DOHH2 (cell line): ENCODE measurements around the gene CEP295NL.

Experiments
- H3F3A ChIP-seq: fragments of 200-600 bp; sonication (generic), shearing (Covaris generic); 2 replicates; pipeline ENCODE4 v1.6.0; 2016; ENCODE audit warnings: antibody characterized with exemption, mild to moderate bottlenecking; ENCODE audit not compliant: control insufficient read depth, insufficient read depth
- H3K27ac ChIP-seq: fragments of 200-600 bp; sonication (generic); 2 replicates; pipeline ENCODE4 v1.5.1; 2014; ENCODE audit warnings: low read depth, mild to moderate bottlenecking, low read length, moderate library complexity
- H3K27me3 ChIP-seq: fragments of 200-600 bp; sonication (generic); 2 replicates; pipeline ENCODE4 v1.6.1; 2014; ENCODE audit warnings: mild to moderate bottlenecking, low read length, mixed read lengths; ENCODE audit not compliant: control insufficient read depth
- H3K36me3 ChIP-seq: fragments of 200-600 bp; sonication (generic); 2 replicates; pipeline ENCODE4 v1.6.1; 2014; ENCODE audit warnings: mild to moderate bottlenecking, low read length, moderate library complexity, mixed read lengths; ENCODE audit not compliant: control insufficient read depth
- H3K4me1 ChIP-seq: fragments of 200-600 bp; sonication (generic); 2 replicates; pipeline ENCODE4 v1.6.1; 2014; ENCODE audit warnings: mild to moderate bottlenecking, low read length, mixed read lengths; ENCODE audit not compliant: control insufficient read depth
- H3K4me2 ChIP-seq: fragments of 200-600 bp; sonication (generic); 2 replicates; pipeline ENCODE4 v1.6.0; 2014; ENCODE audit warnings: mild to moderate bottlenecking, low read length, moderate library complexity
- H3K4me3 ChIP-seq: fragments of 200-600 bp; sonication (generic); 2 replicates; pipeline ENCODE4 v1.5.1; 2014; ENCODE audit warnings: mild to moderate bottlenecking, low read length, mixed read lengths
- H3K79me2 ChIP-seq: fragments of 200-600 bp; sonication (generic); 2 replicates; pipeline ENCODE4 v1.6.1; 2014; ENCODE audit warnings: mild to moderate bottlenecking, low read length, mixed read lengths; ENCODE audit not compliant: control insufficient read depth
- H3K9me2 ChIP-seq: fragments of 200-600 bp; sonication (generic); replicated peaks from 2 replicates; pipeline ENCODE4 v1.6.1; 2014; ENCODE audit warnings: mild to moderate bottlenecking, low read length, mixed read lengths; ENCODE audit not compliant: control insufficient read depth
- H3K9me3 ChIP-seq: fragments of 200-600 bp; sonication (generic); 2 replicates; pipeline ENCODE4 v1.6.1; 2014; ENCODE audit warnings: antibody characterized with exemption, low read length, mixed read lengths; ENCODE audit not compliant: control insufficient read depth, insufficient read depth
- H4K20me1 ChIP-seq: fragments of 200-600 bp; sonication (generic); 2 replicates; pipeline ENCODE4 v1.6.0; 2014; ENCODE audit warnings: low read depth, mild to moderate bottlenecking, antibody characterized with exemption, low read length, moderate library complexity; ENCODE audit not compliant: control insufficient read depth, insufficient read depth
- EZH2phosphoT487 ChIP-seq: fragments of 200-600 bp; sonication (generic); IDR thresholded peaks from 2 replicates; pipeline ENCODE4 v1.6.1; 2017; ENCODE audit warnings: borderline replicate concordance, mild to moderate bottlenecking, antibody characterized with exemption, low read length, moderate library complexity, mixed read lengths
- TF ChIP-seq, protein P1 (sequence below): fragments of 200-600 bp; sonication (generic); IDR thresholded peaks from one replicate; pipeline ENCODE4 v1.5.1; 2014; ENCODE audit warnings: antibody characterized with exemption, mild to moderate bottlenecking, low read depth, low read length; ENCODE audit not compliant: poor library complexity, severe bottlenecking

Gene CEP295NL

GRCh38 chr17:78925234-78925633, 22.2 kb upstream of the CEP295NL start, which contains the start of gene TIMP2:
Gene TIMP2 (minus strand): TSS chr17:78925387. CDS start chr17:78925088, 299 bp downstream.
- Histone ChIP-seq H3K79me2 (no peaks in the 10 kb centered on the region), H4K20me1 (no peaks in the 10 kb centered on the region), H3K27me3 (peaks cover 16% of the 10 kb centered on the region), H3F3A (no peaks in the 10 kb centered on the region), H3K4me3 (no peak within 1 kb of the TSS), H3K4me1 (peaks cover 5% of the 10 kb centered on the region; the same call in 1 of the 2 replicates), H3K9me3 (no peaks in the 10 kb centered on the region), H3K9me2 (no peaks in the 10 kb centered on the region), H3K4me2 (no peak within 1 kb of the TSS), H3K27ac (no peak within 1 kb of the TSS), H3K36me3 (no peaks in the 10 kb centered on the region)
- TF ChIP-seq, protein P1, sequence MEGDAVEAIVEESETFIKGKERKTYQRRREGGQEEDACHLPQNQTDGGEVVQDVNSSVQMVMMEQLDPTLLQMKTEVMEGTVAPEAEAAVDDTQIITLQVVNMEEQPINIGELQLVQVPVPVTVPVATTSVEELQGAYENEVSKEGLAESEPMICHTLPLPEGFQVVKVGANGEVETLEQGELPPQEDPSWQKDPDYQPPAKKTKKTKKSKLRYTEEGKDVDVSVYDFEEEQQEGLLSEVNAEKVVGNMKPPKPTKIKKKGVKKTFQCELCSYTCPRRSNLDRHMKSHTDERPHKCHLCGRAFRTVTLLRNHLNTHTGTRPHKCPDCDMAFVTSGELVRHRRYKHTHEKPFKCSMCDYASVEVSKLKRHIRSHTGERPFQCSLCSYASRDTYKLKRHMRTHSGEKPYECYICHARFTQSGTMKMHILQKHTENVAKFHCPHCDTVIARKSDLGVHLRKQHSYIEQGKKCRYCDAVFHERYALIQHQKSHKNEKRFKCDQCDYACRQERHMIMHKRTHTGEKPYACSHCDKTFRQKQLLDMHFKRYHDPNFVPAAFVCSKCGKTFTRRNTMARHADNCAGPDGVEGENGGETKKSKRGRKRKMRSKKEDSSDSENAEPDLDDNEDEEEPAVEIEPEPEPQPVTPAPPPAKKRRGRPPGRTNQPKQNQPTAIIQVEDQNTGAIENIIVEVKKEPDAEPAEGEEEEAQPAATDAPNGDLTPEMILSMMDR = no peak
- TF ChIP-seq EZH2phosphoT487 = no peak

- Histone ChIP-seq H3K36me3 (no peaks in the 10 kb centered on the region), H3K4me2 (no peak overlapping the region), H3K4me3 (no peak overlapping the region)
These were observed 21.6 kb upstream of the CEP295NL start for GRCh38 chr17:78924481-78925151.

DNA sequence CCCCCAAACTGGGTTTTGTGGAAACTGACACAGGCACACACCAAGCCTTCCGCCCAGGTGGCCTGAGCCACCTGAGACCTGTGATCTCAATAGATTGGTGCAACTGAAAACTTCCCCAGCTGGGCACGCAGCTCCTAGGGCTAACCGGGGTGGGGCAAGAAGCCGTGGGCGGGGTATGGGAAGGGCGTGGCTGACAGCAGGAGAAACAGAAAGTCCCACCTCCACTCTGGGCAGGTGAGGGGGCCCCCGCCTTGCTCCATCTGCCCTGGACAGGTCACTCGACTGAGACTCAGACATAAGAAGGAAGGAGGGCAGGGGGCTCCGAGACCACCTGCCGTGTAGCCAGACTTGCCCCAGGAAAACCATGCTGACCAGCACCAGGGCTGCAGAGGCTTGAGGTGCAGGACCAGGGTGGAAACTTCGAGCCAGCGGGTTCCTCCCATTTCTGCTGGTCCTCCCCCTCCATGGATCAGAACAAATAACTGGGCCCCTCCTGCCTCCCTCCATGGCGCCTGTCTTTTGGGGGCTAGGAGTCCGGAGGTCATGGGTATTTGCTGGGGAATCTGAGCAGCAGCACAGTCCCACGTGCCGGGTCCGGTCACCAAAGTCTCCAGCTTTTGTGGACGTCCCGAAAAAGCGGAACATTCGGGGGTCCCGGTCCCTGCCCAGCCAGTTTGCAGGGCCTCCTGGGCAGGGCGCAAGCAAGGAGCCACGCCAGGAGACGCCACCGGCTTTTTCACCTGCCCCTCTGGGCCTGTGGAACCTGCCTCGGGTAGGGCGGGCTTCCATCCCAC, 20.9 kb upstream of the CEP295NL start:
- peaks cover 16% of the 10 kb centered on the region for H3K27me3 ChIP-seq
- H3K27ac ChIP-seq = no peak overlapping the region
- TF ChIP-seq EZH2phosphoT487 = no peak
- TF ChIP-seq, protein P1 = no peak
- no peaks in the 10 kb centered on the region for H3K36me3 ChIP-seq
- H3K4me2 ChIP-seq = no peak overlapping the region
- no peaks in the 10 kb centered on the region for H3K9me3 ChIP-seq
- H4K20me1 ChIP-seq = no peaks in the 10 kb centered on the region
- no peaks in the 10 kb centered on the region for H3F3A ChIP-seq
- H3K79me2 ChIP-seq = no peaks in the 10 kb centered on the region
- H3K9me2 ChIP-seq = no peaks in the 10 kb centered on the region
- no peak overlapping the region for H3K4me3 ChIP-seq
- H3K4me1 ChIP-seq = peaks cover 5% of the 10 kb centered on the region; the same call in 1 of the 2 replicates

More at GRCh38 chr17:78924481-78925151, 21.6 kb upstream of the CEP295NL start:
- H4K20me1 ChIP-seq = no peaks in the 10 kb centered on the region
- no peaks in the 10 kb centered on the region for H3K9me3 ChIP-seq
- H3K27ac ChIP-seq = no peak overlapping the region
- TF ChIP-seq EZH2phosphoT487 = no peak
- TF ChIP-seq, protein P1 = no peak
- no peaks in the 10 kb centered on the region for H3K79me2 ChIP-seq
- no peaks in the 10 kb centered on the region for H3K9me2 ChIP-seq
- H3K27me3 ChIP-seq = peaks cover 16% of the 10 kb centered on the region
- no peaks in the 10 kb centered on the region for H3F3A ChIP-seq
- peaks cover 5% of the 10 kb centered on the region; the same call in 1 of the 2 replicates for H3K4me1 ChIP-seq
